GM19023 (cell line): ENCODE data around the gene C1QTNF1.

Experiments used
- ATAC-seq: cut with Tn5 transposase; IDR thresholded peaks from one replicate; pipeline ENCODE4 v1.9.1; 2021; ENCODE audit warnings: mild to moderate bottlenecking, moderate library complexity; ENCODE audit not compliant: unreplicated experiment

C1QTNF1 gene

DNA sequence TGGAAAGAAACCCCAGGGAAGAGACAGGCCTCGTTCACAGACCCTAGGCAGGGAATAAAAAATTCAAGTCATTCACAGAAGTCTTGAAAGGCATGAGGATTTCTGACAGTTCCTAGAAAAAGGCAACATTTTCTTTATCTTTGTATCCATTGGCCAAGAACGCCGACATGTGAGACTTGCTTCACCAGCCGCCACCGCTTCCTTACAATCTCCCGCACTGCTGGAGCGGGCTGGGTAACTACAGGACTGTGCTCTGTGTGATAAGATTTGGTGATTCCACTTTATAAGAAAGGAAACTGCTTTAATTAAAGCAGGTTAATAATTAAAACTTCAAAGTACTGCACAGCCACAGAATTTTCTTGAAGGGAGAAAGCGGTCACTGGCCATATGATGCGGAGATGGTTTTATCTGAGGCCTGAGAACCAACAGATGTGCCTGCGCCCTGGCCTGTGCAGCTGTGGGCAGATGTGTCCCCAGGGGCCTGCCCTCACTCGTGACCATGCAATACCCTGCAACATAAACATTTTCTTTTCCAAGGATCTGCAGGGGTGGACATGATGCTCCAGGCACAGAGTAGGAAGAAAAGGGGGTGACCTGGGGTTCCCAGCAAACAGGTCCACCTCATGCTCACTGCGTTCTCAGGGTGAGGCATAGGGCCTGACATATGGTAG, 31.3 kb upstream of the C1QTNF1 start:
- no peak for ATAC-seq

DNA sequence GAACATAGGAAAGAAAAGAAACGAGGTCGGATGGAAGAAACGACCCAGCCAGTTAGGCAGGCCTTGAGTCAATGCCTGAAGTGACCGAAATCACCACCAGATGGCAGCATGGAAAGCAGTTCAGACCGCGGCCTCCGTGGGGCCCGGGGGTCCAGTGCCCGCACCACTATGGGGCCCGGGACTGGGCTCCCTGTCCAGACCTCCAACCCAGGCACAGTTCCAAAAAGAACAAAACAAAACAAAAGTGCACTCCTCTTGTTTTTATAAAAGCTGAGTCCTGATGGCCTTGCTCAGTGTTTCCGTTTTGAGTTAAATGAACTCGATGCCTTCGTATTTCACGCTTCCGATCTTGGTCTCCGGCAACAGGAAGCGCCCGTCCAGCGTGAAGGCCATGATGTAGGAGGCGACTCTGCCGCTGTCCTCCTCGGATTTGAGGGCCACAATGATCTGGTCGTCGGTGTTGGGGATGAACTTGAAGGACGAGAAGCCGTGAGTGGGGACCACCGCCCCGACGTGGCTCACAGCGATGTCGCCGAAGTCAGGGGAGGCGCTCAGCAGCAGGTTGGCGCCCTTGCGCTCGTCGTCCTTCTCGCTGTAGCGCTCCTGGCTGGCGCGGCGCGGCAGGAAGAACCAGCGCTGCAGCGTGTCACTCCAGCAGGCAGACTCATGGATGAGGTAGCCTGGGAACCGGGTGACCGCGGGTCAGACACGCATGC, 30.6 kb upstream of the C1QTNF1 start:
- no peak for ATAC-seq

DNA sequence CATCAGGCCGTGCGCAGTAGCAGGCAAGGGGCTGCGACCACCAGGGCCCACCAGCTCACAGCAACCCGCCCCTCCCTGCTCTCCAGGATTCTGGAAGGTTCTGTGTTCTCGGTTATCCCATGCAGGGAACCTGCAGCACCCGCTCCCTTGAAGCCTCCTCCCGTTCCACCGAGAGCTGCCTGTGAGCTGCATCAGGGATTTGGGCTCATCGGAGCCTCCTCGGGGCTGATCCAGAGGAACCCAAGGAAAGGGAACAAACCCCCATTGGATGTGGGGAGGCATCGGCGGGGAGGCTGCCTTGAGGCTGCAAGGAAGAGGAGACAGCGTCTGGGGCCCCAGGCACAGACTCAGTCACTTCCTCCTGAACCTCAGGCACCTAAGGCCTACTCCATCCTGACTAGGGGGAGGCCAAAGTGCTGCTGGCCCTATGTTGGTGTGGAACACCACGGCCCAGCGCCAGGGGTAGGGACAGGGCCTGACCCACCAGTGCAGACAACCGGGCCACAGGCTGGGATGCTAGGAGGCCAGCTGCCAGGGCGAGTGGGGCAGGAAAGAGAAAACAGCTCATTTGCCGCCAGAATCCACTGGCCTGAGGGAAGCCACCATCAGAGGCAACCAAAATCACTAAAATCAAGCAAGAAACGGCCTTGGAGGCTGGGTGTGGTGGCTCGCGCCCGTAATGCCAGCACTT, 29.8 kb upstream of the C1QTNF1 start:
- no peak for ATAC-seq

DNA sequence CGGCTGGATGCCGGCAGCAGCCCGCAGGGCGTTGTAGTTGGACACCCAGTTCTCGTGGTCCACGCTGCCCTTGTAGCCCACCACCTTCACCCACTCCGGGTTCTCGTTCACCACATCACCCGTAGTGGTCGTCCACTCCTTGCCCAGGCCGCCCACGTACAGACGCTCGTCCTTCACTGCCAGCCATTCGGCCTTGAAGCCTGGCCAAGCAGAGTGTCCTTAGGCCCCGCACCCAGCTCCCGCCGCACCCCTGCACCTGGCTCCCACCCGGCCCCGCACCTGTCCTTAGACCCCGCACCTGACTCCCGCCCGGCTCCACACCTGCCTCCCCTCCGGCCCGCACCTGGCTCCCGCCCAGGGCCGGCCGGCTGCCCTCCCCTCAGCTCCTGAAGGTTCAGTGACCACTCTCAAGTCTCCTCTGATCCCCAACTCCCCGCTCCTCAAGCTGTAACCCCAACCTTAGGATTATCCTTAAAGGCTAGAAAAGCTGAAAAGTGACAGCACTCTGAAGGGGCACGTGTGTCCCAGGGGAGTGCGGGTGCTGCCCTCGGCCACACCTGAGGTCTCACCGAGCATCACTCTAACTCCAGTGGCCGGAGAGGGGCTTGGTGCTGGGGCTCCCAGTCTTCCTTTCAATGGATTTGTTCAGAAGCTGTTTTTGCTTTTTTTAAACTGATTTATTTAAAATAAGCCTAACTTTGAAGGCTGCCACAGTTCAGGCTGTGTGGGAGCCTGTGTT, 28.8 kb upstream of the C1QTNF1 start:
- ATAC-seq = no peak

DNA sequence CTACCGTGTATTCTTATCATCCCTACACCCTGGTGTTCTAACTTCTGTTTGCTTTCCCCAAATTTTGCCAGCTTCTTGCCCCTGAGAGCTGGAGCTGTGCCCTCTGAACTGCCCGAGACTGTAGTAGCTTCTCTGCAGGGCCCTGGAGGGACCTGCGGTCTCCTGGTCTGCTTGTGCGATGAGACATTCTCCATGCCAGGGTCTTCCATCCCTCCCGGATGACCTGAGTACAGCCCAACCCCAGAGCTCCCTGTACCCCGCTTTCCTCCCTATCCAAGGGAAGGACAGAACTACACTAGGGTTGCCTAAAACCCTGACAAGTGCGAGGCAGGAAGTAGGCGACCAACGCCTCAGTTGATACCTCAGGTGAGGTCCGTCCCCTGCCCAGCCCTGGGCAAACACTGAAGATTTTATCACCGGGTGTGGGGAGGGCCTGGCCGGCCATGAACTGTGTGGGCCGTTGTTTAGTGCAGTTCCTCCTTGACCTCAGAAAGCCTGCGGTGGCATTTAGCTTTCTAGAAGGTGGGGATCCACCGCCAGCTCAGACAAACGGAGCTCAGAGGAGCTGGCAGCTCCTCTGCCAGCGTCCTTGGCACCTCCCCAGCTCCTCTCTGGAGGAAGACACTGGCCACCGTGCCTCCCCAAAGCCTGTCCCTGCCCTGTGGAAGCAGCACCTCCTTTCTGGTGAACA, 28.1 kb upstream of the C1QTNF1 start:
- no peak for ATAC-seq

DNA sequence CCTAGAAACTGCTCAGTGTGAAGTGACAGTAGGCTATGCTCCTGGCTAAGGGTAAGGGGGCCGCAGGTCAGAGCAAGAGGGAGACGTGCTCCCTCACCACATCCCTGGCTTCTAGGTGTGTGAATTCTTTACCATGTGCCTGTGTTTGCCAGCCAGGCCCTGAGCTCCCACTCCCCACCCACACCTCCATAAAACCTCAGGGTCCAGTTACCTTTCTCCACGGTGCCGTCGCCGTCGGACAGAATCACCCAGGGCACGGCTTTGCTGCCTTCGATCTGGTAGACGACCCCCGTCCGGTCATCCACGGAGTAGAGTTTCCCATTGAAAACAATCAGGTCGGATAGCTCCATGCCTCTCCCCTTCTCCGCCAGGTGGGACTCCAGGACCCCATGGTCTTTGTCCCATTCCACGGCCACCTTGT, 27.2 kb upstream of the C1QTNF1 start:
- no peak for ATAC-seq

DNA sequence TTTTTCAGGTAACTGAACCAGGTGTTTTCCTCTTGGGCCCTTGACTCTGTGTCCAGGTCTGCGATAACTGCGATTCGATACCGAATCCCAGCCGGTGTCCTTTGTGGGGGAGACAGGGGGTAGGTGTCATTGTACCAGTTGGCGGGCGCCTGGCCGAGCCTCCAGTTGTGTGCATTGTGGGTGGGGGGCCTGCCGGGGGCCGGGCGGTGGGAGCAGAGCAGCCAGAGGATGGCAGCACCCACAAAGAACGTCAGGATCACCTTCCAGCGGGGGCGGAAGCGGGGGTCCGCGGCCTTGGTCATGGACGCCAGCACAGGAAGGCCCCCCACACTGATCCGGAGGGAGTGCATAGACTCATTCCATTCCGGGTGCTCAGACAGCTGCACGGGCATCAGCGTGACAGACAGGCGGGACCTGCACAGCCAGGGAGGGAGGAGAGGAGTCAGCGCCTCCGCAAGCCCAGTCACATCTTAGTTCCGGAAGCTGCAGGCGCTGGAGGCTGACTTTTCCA, 26.7 kb upstream of the C1QTNF1 start:
- no peak for ATAC-seq

DNA sequence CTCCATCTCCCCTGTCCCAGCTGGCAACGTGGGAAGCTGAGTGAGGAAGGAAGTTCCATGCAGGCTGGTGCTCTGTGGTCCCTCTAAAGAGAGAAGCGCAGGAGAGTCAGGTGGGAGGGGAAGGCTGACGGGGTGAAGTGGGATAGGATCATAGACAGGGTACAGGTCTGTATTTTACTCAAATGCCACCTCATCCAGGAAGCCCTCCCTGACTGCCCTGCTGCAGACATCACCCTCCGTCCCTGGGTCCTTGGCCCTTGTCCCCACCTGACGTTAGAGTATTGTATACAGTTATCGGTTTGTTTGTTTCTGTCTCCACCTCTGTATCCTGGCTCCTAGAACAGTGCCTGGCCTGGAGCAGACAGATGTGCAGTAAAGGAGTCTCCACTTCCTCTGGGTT, 26.1 kb upstream of the C1QTNF1 start:
- ATAC-seq = no peak

DNA sequence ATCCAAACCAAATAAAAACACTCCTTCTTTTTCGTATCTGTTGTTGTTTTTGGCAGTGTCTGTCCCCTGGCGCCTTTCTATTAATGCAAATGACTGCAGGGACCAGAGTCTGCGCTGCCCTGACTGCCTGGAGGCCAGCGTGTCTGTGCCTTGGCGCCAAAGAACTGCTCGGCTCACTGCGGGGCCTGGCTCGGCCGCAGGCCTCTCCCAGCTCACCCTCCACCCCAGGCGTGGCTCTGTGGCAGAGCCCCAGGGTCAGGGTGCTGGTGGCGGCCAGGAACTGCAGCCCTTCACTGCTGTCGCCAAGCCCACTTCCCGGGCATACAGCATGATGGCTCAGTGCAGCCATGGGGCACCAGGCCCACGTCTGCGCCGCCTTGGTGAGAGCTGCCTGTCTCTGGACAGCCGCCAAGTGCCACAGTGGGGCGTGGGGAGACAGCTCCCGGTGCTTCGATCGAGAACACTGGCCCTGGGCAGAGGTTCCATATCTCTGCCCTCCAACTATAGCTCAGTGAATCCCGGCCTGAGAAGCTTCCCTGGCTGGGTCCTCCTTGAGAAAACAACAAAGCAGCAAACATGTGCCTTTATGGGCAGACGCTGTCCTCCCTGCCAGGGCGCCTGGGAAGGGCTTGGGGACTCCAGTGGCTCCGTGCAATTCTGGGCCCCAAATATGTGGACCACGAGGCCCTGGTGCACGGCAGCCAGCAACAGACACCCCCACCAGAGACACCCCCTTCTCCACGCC, 25.5 kb upstream of the C1QTNF1 start:
- no peak for ATAC-seq

DNA sequence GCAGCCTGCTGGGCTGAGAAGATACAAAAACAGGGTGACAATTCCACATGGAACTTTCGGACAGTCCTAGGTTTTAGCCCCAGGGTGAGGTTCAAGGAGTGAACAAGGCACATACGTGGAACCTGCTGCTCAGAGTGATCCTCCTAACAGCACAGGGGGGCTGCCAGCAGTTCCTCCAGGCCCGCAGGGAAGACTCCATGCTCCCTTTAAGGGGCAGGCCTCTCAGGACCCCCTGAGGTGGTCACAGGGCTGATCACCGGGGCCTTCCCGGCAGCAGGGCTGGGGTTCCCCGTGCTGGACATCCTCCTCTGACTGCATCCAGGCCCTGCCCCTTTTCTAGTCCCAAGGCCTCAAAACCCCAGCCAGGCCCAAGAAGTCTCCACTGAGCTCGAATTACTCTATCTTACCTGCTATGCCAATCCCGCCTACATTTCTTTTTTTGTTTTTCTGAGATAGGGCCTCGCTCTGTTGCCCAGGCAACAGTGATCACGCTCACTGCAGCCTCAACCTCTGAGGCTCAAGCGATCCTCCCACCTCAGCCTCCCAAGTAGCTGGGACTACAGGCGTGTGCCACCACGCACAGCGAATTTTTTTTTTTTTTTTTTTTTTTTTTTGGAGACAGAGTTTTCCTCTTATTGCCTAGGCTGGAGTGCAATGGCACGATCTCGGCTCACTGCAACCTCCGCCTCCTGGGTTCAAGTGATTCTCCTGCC, 24.8 kb upstream of the C1QTNF1 start:
- no peak for ATAC-seq

DNA sequence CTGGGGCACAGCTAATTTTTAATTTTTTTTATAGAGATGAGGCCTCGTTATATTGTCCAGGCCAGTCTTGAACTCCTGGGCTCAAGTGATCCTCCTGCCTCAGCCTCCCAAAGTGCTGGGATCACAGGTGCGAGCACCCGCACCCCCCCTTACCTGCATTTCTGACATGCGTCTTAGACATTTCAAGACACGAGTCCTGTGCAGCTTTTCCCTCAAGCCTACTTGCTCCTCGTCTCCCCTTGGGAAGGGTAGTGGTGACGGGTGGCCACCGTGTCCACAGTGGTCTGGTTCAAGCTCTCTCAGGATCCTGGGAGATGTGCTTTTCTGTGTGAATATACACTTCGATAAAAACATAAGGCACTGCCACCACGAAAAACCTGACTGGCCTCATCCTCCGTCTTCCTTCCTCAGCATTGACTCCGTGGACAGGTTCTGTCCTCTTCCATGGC, 24.0 kb upstream of the C1QTNF1 start:
- no peak for ATAC-seq

DNA sequence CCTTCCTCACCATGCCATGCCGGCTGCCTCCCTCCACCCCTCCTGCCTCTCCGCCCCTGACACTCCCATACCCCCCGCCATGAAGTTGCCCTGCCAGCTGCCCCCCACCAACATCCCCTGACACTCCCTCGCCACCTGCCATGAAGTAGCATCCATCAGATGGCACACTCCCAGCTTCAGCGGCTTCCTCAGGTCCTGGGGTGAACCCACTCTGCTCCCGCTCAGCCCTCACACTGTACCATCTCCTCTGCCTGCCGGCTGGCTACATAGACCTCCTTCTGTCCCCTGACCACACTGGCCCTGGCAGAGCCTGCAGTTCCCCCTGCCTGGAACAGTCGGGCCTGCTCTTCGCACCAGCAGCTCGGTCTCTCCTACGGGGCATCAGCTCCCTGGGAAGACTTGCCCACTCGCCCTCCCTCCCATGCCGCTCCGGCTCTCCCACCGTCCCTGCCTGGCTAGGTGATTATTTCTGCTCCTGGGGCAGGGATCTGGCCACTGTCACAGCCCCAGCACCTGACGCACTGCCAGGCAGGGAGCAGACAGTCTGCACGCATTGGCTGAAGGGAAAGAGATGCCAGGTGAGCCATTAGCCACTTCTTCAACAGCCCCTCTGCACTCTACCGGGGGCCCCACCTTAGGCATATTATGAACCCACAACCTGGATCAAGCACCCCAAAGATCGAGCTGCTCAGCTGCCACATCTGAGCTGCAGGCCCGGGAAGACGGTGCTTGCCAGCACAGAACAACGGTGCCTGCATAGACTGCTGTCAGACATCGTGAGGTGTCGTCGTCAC, 23.4 kb upstream of the C1QTNF1 start:
- ATAC-seq = no peak

DNA sequence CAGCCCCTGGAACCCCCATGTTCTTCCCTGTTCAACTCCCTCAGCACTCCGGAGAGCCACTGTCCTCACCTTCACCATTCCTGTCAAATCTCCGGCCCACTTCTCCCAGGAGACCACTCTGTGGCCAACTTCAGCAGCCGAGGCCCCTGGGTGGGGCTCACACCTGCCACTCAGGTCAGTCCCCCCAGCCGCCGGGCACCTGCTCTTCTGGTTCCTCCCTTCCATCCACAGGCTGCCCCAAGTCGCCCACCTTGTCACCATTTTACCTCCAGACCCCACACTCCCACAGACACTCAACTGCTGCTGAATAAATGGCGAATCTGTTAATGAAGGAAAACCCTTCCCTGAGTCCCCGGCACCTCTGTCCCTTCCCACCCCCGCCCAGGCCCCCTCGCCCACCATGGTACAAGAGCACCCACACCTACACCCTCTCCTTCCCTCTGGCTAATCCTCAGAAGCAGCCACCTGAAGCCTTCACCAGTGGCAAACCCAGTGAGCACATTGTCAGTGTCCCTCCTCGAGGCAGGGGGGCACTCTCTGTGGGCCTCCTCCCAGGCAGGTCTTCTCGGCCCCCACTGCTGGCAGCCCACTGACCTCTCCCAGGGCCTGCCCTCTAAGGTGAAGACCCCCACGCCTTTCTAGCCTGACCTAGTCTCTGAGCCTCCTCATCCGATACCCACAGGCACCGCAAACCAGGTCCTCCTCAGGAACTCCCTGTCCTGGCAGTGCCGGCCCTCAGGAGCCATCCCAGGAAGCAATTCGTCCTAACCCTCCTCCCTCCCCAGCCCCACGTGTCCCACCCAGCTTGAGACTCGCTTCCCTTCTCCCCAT, 22.6 kb upstream of the C1QTNF1 start:
- ATAC-seq = no peak

DNA sequence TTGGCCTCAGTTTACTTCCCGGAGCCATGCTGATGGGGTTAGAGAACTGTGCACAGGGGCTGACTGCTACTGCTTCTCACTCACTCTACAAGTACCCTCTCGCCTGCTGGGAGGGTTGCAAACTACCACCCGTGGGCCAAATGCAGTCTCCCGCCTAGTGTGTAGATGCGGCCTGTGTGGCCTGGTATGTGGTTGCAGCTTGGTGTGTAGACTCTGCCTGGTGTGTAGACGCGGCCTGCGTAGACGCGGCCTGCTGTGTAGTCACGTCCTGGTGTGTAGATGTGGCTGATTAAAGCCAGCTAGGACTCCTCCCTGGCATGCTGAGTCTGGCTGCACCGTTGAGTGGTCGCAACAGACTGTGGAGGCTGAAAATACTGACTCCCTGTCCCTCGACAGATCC, 21.7 kb upstream of the C1QTNF1 start:
- ATAC-seq = no peak

DNA sequence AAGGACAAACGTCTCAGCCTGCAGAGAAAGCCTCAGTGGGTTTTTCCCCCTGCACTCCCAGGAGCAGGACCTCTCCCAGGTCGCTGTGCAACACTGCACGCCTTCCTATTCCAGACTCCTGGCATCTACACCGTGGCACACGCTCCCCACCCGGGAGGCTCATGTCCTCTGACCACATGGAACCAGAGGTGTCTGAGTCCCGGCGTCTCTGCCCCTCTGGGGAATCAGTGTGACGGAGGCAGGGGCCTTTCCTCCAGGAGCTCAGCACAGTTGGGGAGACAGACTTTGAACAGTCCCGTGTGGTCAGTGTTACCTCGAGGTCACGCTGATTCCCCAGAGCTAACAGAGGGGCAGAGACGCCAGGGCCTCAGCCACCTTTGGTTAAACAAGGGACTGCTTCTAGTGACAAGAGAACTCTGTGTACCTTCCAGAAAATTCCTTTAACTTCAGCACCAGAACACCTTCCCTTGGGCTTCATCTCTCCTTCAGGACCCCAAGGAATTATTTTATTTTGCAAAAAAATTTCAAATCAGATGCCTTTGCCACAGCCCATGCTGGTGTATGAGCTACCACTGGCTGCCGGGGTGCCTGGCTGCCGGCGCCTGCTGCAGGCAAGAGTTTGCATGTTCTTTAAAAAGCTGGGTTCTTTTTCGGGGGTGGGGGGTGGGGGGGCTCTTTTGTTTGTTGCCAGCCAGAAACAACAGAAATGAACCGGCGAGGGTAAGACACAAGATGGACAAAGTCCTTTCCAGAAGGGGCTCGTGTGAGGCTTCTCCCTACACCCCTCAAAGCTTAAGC, 21.0 kb upstream of the C1QTNF1 start:
- no peak for ATAC-seq

DNA sequence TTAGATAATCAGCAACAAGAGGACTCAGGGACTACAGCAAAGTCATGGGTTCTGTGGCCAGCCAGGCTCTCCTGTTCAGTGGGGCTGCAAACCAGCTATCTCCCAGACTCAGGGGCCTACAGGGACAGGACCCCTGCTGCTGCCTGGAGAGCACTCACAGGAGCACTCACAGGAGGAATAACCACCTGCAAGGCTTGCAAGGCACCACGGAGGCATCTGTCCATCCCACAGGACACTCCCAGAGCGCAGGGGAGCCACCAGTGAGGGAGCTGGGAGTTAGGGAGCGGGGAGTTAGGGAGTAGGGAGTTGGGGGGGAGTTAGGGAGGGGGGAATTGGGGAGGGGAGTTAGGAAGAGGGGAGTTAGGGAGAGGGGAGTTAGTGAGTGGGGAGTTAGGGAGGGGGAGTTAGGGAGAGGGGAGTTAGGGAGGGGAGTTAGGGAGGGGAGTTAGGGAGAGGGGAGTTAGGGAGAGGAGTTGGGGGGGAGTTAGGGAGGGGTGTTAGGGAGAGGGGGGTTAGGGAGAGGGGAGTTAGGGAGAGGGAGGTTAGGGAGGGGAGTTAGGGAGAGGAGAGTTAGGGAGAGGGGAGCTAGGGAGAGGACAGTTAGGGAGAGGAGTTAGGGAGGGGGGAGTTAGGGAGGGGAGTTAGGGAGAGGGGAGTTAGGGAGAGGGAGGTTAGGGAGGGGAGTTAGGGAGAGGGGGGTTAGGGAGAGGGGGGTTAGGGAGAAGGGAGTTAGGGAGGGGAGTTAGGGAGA, 20.1 kb upstream of the C1QTNF1 start:
- ATAC-seq = no peak
